Dendritic cell treated with granulocyte-macrophage colony-stimulating factor and Interleukin-4, amounts not matched to agents 40 ng/mL and 50 ng/mL, for 4 days (primary cell): ENCODE measurements around the gene ACD.
A peak's percentile ranks its signal among the peaks of the same experiment; 100 is the strongest.

Experiments used
- H3K27ac Mint-ChIP-seq: one replicate; pipeline ENCODE4 v1.8.0; 2022; ENCODE audit warnings: mild to moderate bottlenecking, mixed read lengths
- H3K27me3 Mint-ChIP-seq: one replicate; pipeline ENCODE4 v1.8.0; 2022; ENCODE audit warnings: mild to moderate bottlenecking, mixed read lengths
- H3K36me3 Mint-ChIP-seq: one replicate; pipeline ENCODE4 v1.8.0; 2022; ENCODE audit warnings: low read depth, mixed read lengths
- H3K4me1 Mint-ChIP-seq: one replicate; pipeline ENCODE4 v1.8.0; 2022; ENCODE audit warnings: low read depth, mixed read lengths
- H3K4me3 Mint-ChIP-seq: one replicate; pipeline ENCODE4 v1.8.0; 2022; ENCODE audit warnings: mild to moderate bottlenecking, moderate library complexity, mixed read lengths
- H3K9me3 Mint-ChIP-seq: one replicate; pipeline ENCODE4 v1.8.0; 2022; ENCODE audit warnings: mixed read lengths
- intact Hi-C: fragments of 100-400 bp; cut with micrococcal nuclease; formaldehyde crosslinking; loops from one replicate; pipeline ENCODE4 v1.15.0; 2022

The ACD gene

DNA sequence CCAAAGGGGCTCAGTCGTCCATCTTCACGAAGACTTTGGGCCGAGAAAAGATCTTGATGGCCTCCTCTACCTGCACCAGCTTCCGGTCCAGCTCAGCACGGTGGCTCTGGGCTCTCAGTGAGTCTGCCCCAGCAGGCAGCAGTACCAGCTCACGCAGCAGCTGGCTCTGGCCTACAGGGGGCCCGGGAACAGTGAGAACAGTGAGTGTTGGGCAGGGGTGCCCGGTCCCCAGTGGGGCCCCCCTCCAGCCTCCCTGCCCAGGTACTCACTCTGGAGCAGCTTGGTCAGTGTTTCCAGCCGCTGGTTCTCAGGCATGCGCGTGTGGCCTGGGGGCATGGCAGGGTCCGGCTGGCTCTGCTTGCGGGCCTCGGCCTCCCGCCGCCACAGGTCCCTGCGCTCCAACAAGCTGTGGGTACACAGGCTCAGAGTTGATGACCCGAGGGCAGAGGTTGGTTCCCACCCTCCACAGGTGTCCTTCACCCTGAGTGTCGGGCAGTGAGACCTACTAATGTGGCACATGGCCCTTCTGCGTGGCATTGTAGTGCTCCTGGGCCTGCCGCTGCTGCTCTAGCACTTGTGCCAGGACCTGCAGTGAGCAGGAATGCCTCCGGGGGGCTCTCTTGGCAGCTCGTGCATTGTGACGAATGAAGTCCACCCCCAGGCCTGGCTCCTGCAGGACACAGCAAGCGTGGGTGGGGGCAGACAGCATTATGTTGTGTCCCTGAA is 3.3 kb upstream of the ACD start:
- Mint-ChIP-seq H3K36me3 (peaks cover 56% of the 10 kb centered on the region), H3K9me3 (no peaks in the 10 kb centered on the region), H3K4me1 (peaks cover 61% of the 10 kb centered on the region), H3K27me3 (peaks cover 11% of the 10 kb centered on the region), H3K27ac (no peak overlapping the region), H3K4me3 (no peak overlapping the region)
- intact Hi-C loops, result no loop called here

DNA sequence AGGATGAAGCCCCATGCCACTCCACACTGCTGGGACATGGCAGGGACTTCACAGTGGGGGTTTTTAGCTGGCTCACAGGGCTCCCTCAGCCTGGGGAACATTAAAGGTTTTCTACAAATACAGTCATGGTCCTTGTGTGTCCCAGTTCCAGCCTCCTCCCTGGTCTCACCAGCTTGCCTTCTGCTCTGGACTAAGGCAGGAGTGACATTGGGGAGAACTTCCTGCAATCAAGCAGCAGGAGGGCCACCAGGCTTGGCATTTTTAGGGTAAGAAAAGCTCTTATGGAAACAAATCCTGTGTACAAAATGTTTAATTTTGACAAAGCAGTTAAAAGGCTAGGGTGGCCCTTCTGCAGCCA is 2.6 kb upstream of the ACD start:
- peaks cover 54% of the 10 kb centered on the region for H3K4me1 Mint-ChIP-seq
- no peak overlapping the region for H3K4me3 Mint-ChIP-seq
- no peaks in the 10 kb centered on the region for H3K9me3 Mint-ChIP-seq
- H3K36me3 Mint-ChIP-seq, result peaks cover 63% of the 10 kb centered on the region
- H3K27me3 Mint-ChIP-seq, result peaks cover 11% of the 10 kb centered on the region
- intact Hi-C loops, result no loop called here
- H3K27ac Mint-ChIP-seq, result no peak overlapping the region

DNA sequence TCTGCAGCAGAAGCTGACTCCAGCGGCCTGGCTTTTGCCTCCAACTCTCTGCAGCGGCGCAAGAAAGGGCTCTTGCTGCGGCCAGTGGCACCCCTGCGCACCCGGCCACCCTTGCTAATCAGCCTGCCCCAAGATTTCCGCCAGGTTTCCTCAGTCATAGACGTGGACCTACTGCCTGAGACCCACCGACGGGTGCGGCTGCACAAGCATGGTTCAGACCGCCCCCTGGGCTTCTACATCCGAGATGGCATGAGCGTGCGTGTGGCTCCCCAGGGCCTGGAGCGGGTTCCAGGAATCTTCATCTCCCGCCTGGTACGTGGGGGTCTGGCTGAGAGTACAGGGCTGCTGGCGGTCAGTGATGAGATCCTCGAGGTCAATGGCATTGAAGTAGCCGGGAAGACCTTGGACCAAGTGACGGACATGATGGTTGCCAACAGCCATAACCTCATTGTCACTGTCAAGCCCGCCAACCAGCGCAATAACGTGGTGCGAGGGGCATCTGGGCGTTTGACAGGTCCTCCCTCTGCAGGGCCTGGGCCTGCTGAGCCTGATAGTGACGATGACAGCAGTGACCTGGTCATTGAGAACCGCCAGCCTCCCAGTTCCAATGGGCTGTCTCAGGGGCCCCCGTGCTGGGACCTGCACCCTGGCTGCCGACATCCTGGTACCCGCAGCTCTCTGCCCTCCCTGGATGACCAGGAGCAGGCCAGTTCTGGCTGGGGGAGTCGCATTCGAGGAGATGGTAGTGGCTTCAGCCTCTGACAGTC is 2.0 kb upstream of the ACD start:
- Mint-ChIP-seq H3K9me3 (no peaks in the 10 kb centered on the region), H3K27ac (peak overlapping the region; percentile 89), H3K36me3 (peaks cover 66% of the 10 kb centered on the region), H3K27me3 (peaks cover 11% of the 10 kb centered on the region), H3K4me1 (peaks cover 48% of the 10 kb centered on the region), H3K4me3 (peak overlapping the region; percentile 93)
- intact Hi-C loops, result no loop called here

DNA sequence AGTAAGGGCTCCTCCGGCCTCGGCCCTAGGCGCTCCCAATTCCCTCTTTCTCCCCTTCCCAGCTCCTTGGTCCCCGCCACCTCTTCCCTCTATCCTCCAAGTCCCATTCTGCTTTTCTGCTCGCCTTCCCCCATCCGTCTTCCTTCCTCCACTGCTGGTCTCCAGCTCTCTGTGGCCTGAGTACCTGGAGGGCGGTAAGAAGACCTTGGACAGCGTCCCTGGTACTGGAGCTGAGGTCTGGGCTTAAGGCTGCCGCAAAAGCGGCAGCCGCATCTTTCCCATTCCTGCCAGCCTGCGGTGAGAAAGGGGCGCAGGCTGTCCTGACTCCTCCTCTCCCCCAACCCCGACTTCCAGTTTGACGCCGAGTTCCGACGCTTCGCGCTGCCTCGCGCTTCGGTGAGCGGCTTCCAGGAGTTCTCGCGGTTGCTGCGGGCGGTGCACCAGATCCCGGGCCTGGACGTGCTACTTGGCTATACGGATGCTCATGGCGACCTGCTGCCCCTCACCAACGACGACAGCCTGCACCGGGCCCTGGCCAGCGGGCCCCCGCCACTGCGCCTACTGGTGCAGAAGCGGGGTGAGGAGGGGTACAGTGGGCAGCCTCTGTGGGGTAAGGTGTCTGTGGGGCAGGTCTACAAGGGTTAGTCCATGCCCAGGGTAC is 1.2 kb upstream of the ACD start:
- peak overlapping the region; percentile 89 for H3K27ac Mint-ChIP-seq
- H3K4me1 Mint-ChIP-seq, result peaks cover 41% of the 10 kb centered on the region
- no peaks in the 10 kb centered on the region for H3K9me3 Mint-ChIP-seq
- peaks cover 11% of the 10 kb centered on the region for H3K27me3 Mint-ChIP-seq
- peaks cover 66% of the 10 kb centered on the region for H3K36me3 Mint-ChIP-seq
- H3K4me3 Mint-ChIP-seq, result peak overlapping the region; percentile 93
- intact Hi-C loops, result no loop called here

DNA sequence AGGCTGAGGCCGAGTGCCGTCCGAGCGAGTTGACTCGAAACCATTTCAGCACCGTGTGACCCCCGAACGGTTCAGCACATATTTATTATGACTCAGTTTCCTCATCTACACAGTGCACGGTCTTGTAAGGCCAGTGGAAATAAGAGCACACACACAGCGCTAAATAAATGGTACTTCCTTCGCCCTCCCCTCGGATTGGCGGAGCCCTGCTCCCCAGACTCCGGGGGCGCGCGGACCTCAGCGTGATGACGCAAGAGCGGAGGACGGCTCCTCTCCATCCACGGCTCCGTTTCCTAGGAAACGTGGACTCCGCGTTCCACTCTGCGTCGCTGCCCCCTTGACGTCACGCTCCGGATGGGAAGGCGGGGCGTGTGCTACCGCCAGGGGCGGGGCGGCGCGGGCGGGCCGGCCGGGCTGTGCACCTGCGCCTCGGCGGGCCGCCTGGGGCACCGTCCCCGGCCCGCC is 536 bp upstream of the ACD start, which contains the start of gene PARD6A:
TSS of gene PARD6A (plus strand) at position 397 of the 465 bp plus-strand sequence. CDS start 79 bp downstream, outside the sequence.
- no peaks in the 10 kb centered on the region for H3K9me3 Mint-ChIP-seq
- H3K4me1 Mint-ChIP-seq, result peaks cover 37% of the 10 kb centered on the region
- intact Hi-C loops, result loop anchor here (1.0 kb wide), 1 partner anchor 98 kb away; the partner anchor contains the start of gene CTCF
- peak within 1 kb of the TSS; percentile 89 for H3K27ac Mint-ChIP-seq
- H3K36me3 Mint-ChIP-seq, result peaks cover 66% of the 10 kb centered on the region
- peaks cover 11% of the 10 kb centered on the region for H3K27me3 Mint-ChIP-seq
- H3K4me3 Mint-ChIP-seq, result peak within 1 kb of the TSS; percentile 93

DNA sequence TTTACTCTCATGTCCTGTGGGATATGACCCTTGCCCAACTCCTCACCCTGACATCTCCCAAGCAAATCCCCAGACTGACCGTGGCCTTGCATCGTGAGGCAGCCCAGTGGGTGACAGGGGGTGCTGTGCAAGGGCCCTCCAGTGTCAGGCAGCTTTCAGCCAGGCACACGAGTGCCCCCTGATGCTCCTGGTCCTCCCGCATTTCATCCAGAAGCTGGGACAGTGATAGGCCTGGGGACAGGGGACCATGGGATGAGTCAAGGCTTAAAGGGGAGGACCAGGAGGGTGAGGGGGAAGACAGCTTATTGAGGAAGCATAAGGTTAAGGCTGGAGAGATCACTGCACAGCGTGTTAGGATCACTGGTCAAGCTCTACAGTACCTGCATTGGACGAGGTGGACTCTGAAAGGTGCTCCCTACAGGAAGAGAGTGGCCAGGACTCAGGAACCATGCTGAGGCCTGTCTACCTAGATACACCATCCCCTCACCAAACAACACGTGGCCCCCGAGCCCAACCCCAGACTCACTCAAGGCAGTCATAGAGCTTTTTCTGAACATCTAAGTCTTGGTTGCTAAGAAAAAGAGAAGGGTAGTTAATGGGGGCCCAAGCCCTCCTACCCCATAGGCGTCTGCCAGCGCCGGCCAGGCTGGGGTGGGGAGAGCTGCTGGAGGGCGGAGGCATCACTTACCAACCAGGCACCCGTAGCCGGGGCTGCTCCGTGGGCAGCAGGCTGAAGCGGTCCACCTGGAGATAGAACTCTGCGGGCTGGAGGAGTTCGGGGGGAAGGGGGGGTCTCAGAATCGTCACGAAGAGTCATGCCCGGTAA is 998 bp downstream of the ACD start:
- intact Hi-C loops, result no loop called here
- Mint-ChIP-seq H3K4me1 (peaks cover 30% of the 10 kb centered on the region), H3K36me3 (peaks cover 54% of the 10 kb centered on the region), H3K4me3 (peak overlapping the region; percentile 93), H3K27ac (peak overlapping the region; percentile 89), H3K9me3 (no peaks in the 10 kb centered on the region), H3K27me3 (peaks cover 11% of the 10 kb centered on the region)

DNA sequence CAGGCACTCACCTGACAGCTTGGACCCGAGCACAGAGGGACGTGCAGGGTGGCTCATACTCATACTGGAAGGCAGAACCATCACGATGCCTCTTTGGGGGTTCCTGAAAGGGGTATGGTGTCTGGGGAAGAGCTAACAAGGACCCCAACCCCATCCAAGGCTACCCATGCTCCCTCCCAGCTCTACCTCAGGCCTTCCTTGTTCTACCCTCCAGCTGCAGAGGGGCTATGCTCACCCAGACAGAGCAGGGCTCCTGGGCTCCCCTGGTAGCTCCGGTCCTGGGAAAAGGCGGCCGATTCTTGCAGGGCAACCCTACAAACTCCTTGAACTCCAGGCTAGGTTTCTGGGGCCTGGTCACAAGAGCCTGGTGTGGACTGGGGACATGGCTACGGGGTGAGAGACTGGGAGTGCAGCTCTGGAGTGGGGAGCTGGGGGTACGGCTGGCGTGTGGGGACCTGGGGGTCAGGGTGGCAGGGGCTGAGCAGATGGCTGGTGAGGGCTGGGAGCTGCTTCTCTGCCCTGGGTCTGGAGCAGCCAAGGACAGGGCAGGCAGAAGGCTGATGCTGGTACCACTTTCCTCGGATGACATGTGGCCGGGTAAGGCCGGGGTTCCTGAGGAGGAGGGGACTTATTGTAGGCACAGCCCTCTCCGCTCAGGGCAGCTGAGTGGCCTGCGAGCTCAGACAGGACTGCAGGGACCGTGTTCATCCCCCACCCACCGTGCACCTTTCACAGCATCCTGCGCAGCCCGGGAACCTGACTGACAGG is 2.1 kb downstream of the ACD start:
- H3K9me3 Mint-ChIP-seq, result no peaks in the 10 kb centered on the region
- no peak overlapping the region for H3K4me3 Mint-ChIP-seq
- intact Hi-C loops, result no loop called here
- H3K4me1 Mint-ChIP-seq, result peaks cover 25% of the 10 kb centered on the region
- H3K27me3 Mint-ChIP-seq, result peaks cover 11% of the 10 kb centered on the region
- peaks cover 42% of the 10 kb centered on the region for H3K36me3 Mint-ChIP-seq
- no peak overlapping the region for H3K27ac Mint-ChIP-seq

DNA sequence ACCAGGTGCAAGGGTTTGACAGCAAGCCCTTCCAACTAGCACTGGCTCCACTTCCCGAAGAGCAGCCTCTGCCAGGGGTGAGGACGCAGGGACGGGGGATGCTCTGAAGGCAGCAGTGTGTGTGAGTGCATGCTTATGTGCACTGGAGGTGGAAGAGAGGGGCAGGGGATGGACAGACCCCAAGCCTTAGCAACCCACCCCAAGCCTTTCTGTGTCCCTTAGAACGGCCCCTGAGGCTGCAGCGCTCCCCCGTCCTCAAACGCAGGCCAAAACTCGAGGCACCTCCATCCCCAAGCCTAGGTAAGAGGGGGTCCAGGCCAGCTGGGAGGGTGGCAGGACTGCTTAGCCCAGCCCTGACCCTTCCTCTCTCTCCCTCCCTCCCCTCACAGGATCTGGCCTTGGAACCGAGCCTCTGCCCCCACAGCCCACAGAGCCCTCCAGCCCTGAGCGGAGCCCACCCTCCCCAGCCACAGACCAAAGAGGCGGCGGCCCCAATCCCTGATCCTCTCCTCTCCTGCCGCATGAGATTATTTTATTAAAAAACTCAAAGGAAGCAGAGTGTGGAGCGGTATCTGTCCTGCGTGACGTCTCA is 2.9 kb downstream of the ACD start:
- intact Hi-C loops, result no loop called here
- Mint-ChIP-seq H3K9me3 (no peaks in the 10 kb centered on the region), H3K36me3 (peaks cover 39% of the 10 kb centered on the region), H3K27me3 (peaks cover 11% of the 10 kb centered on the region), H3K27ac (no peak overlapping the region), H3K4me1 (peaks cover 25% of the 10 kb centered on the region), H3K4me3 (no peak overlapping the region)

DNA sequence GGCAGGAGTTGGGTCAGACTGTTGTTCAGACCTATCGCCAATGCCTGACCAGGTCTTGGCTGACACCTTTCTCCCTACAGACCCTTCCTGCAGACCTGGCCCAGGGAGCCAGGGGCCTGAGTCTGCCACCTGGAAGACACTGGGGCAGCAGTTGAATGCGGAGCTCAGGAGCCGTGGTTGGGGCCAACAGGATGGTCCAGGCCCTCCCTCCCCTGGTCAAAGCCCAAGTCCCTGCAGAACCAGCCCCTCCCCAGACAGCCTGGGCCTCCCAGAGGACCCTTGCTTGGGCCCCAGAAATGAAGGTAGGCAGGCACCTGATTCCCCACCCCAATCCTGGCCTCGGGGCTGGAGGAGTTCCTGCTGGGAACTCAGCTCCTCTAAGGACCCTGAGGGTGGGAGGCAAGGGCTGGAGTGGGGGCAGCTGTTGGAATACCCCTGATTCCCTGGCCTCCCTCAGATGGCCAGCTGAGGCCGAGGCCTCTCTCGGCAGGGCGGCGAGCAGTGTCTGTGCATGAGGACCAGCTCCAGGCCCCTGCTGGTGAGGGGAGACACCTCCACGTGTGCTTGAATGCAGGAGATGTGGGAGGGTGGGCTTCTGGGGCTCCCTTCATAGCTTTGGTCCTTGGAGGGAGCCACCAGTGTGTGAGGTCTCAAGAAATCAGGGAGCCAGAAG is 3.6 kb downstream of the ACD start:
- peaks cover 11% of the 10 kb centered on the region for H3K27me3 Mint-ChIP-seq
- peaks cover 19% of the 10 kb centered on the region for H3K4me1 Mint-ChIP-seq
- H3K36me3 Mint-ChIP-seq, result peaks cover 39% of the 10 kb centered on the region
- no peak overlapping the region for H3K27ac Mint-ChIP-seq
- intact Hi-C loops, result no loop called here
- H3K9me3 Mint-ChIP-seq, result no peaks in the 10 kb centered on the region
- no peak overlapping the region for H3K4me3 Mint-ChIP-seq

DNA sequence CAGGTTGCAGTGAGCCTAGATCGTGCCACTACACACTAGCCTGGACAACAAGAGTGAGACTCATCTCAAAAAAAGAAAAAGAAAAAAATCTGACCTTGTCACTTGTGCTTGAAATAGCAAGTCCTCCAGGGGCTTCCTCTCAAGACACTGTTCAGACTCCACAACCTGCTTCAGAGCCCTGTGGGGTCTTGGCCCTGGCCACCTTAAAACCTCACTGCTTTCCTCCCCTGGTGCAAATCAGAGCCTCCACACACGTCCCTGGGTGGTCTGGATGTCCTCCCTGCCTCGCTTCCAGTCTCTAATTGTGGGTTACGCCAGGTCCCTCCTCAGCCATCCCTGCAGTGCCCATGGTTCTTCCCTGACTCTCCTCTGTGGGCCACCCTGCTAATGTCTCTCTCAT is 4.7 kb downstream of the ACD start:
- Mint-ChIP-seq H3K27ac (no peak overlapping the region), H3K4me3 (no peak overlapping the region)
- intact Hi-C loops, result no loop called here

DNA sequence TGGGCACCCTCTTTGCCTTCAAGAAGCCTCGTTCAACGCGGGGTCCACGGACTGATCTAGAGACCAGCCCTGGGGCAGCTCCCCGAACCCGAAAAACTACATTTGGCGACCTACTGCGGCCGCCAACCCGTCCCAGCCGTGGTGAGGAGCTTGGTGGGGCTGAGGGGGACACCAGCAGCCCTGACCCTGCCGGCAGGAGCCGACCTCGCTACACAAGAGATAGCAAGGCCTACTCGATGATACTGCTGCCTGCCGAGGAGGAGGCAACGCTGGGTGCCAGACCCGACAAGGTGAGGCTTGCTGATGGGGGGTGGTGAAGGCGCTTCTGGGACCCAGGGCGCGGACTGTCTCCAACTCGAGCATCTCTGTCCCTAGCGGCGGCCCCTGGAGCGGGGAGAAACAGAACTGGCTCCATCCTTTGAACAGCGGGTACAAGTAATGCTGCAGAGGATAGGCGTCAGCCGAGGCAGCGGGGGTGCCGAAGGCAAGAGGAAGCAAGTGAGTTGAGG is 5.6 kb downstream of the ACD start:
- Mint-ChIP-seq H3K36me3 (peaks cover 29% of the 10 kb centered on the region), H3K27ac (no peak overlapping the region), H3K27me3 (peaks cover 10% of the 10 kb centered on the region), H3K4me1 (peaks cover 8% of the 10 kb centered on the region), H3K9me3 (no peaks in the 10 kb centered on the region), H3K4me3 (no peak overlapping the region)
- intact Hi-C loops, result no loop called here

More for the DNA sequence above, 4.7 kb downstream of the ACD start:
- H3K9me3 Mint-ChIP-seq, result no peaks in the 10 kb centered on the region
- peaks cover 37% of the 10 kb centered on the region for H3K36me3 Mint-ChIP-seq
- peaks cover 8% of the 10 kb centered on the region for H3K27me3 Mint-ChIP-seq
- H3K4me1 Mint-ChIP-seq, result peaks cover 12% of the 10 kb centered on the region

DNA sequence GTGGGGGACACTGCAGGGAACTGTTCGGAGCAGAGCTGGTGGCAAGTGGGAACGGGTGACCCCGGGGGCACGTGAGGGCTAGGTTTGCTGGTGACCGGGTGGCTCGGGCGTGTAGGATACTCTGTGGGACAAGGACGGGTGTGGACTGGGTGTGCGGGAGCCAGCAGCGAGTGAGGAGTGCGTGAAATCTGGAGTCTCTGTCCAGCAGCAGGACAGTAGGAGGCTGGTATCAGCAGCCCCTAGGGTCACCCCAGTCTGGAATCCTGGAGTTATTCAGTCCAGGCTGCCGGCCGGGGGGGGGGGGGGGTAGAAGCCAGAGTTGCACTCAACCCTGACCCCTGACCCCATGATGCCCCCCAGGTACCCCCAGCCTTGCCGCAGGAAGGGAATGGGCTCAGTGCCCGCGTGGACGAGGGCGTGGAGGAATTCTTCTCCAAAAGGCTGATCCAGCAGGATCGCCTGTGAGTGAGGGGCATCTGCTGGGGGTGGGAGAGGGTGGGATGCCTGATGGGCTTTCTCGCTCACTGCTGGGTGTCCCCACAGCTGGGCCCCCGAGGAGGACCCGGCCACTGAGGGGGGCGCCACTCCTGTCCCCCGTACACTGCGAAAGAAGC is 6.2 kb downstream of the ACD start:
- intact Hi-C loops, result no loop called here
- no peaks in the 10 kb centered on the region for H3K9me3 Mint-ChIP-seq
- peaks cover 10% of the 10 kb centered on the region for H3K27me3 Mint-ChIP-seq
- H3K36me3 Mint-ChIP-seq, result peaks cover 27% of the 10 kb centered on the region
- no peak overlapping the region for H3K4me3 Mint-ChIP-seq
- no peak overlapping the region for H3K27ac Mint-ChIP-seq
- H3K4me1 Mint-ChIP-seq, result peaks cover 3% of the 10 kb centered on the region
